HG02798 (cell line): Measurements from ENCODE around the gene RIC1.

Experiments
- ATAC-seq: cut with Tn5 transposase; IDR thresholded peaks from one replicate; pipeline ENCODE4 v1.9.1; 2021; ENCODE audit warnings: mild to moderate bottlenecking; ENCODE audit not compliant: unreplicated experiment, poor library complexity

Gene RIC1

DNA sequence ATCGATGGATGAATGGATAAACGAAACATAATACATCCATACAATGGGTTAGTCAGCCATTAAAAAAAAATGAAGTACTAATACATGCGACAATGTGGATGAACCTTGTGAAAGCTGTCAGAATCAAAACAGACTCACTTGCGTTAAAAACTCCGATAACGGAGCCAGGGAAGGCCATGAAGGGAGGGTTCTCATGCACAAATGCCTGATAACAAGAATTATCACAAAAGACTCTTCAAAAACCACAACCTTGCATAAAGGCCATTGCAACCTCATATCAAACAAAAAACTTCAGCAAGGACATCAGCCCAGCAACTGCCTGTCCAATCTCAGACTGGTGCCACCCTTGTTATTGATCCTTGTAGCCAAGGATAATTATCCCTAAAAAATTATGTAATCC, 190.3 kb downstream of the RIC1 start:
- no peak for ATAC-seq

DNA sequence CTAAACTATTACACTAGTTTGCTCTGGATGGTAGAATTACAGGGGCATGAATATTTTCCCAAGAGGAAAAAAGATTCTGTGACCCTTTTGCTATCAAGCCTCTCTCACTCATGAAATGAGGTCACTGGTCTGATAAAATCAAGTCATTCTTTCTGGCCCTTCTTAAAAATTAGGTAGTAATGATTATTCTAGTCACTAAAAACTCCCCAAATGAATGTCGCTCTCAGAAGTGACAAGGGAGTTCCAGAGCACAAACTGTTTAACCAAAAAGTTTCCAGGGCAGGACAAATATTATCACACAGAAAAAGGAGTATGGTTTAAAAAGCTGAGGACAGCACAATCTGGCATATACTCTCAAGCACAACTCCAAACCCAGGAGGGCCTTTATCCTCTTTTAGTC, 191.5 kb downstream of the RIC1 start:
- ATAC-seq = no peak

DNA sequence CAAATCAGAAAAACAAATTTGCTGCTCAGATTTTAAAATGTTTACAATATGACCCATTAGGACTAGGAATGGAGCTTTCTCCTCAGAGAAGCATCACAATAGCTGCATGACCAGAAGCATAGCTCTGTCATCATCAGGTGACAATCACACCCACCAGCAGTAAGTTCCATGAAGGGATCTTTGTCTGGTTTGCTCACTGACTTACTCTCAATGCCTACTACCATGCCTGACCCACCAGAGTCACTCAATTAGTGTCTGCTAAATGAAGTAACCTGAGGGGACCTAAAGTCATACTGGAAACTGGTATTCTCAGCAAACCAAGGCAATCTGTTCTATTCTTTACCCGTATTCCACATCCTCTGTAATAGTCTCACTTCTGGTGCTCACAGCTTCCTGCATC, 196.3 kb downstream of the RIC1 start:
- no peak for ATAC-seq
